HG02981 (cell line): ENCODE data around the gene FNBP1L.

Source experiments
- ATAC-seq: cut with Tn5 transposase; IDR thresholded peaks from one replicate; pipeline ENCODE4 v1.9.1; 2021; ENCODE audit warnings: mild to moderate bottlenecking, moderate library complexity; ENCODE audit not compliant: unreplicated experiment

Gene FNBP1L

GRCh38 chr1:93588206-93588605 lies 140.3 kb downstream of the FNBP1L start:
- no peak for ATAC-seq

DNA sequence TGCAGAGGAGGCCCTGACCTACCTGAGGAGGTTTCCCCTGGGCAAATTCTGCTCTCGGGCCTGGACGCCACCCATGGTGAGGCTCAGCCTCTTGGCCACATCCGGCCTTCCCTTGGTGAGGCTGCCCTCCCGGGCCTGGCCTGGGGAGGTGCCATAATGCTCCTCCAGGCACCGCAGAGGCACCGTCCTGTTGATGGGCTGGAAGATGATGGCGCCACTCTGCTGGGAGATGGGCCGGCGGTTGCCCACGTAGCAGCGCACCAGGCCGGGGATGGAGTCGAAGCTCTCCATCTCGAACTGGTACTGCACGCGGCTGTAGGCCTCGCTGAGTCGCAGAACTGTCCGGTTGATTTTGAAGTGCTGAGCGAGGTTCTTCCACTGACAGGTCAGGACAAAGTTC lies 141.0 kb downstream of the FNBP1L start:
- ATAC-seq: no peak

DNA sequence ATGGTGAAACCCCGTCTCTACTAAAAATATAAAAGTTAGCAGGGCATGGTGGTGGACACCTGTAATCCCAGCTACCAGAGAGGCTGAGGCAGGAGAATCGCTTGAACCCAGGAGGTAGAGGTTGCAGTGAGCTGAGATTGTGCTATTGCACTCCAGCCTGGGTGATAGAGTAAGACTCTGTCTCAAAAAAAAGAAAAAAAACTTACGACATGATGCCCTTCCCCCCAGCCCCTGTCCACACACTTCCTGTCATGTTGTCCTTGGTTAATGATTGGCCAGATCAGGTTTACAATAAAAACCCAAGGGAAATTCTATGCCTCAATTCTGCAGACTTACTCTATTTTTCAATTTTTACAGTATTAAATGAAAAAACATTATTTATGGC lies 143.4 kb downstream of the FNBP1L start:
- ATAC-seq: peak; percentile 28

DNA sequence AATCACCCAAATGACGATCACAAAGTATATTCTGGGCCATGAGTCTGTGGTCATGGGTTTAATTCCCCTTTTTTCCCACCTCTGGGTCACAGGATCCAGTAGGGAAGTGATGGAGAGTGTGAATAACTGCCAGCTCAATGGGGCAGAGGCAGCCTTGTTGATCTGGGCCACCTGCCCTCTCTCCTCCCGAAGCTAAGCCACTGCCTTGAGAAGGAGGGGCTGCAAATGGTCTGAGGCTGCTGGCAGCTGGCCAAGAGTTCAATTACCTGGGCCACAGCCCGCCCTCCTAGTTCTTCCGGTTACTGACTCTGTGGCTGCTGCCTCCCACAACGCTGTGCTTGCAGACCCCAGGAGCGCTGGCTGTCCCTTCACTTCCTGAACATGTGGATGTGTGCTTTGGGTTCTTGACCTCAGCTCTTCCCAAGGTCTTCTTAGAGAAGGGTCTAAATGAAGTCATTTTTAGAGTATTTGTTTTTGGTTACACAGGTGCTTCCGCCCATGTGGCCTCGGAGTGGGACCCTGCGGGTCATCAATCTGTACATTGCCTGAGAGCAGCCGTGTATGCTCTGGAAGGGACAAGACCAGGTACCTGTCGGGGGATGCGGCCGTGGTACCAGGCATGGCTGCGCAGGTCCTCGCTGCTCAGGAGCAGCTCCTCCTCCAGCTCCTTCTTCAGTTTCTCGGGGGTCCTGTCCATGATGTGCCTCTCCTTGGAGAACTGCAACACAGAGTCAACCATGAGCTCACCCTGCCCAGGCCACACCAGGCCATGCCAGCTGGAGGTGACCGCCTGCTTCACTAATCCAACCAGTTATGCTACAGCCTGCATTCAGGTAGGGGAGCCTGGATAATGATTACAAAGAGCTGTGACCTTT lies 144.0 kb downstream of the FNBP1L start:
- ATAC-seq: peak; percentile 89

DNA sequence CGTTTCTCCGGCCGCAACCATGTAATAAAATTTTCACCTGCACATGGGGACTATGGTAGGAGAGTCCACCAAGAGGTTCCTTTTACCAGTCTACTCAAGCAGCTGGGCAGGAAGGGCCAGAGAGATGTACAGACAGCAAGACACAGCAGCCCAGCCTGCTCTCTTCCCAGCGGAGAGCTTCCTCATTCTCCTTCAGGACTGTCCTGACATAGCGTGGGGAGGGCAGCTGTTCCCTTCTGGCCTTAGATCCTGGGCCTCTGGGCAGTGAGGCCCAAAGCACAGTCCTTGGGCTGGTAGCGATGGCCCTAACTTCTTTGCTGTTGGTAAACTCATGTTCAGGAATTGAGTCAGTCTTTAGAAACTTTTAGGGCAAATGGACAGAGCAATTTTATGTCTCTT lies 144.6 kb downstream of the FNBP1L start:
- no peak for ATAC-seq

- ATAC-seq: no peak
Observed at GRCh38 chr1:93593854-93594602, 146.1 kb downstream of the FNBP1L start.

DNA sequence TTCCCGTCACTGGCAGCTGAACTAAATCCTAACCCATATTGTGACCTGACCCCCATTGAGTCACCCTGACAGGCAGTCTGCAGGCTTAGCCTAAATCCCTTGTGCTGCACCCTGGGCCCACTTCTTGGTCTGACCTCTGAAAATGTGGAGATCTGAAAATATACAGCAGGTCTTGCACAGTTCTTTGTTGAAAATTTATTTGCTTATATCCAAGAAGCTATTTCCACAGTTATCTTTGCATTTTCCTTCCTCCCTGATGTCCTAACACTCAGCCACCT lies 146.6 kb downstream of the FNBP1L start:
- no peak for ATAC-seq

- ATAC-seq: no peak
Observed at GRCh38 chr1:93595266-93595665, 147.3 kb downstream of the FNBP1L start.

- no peak for ATAC-seq
Observed at GRCh38 chr1:93595743-93596142, 147.8 kb downstream of the FNBP1L start.

- no peak for ATAC-seq
Observed at GRCh38 chr1:93596329-93597089, 148.6 kb downstream of the FNBP1L start.

DNA sequence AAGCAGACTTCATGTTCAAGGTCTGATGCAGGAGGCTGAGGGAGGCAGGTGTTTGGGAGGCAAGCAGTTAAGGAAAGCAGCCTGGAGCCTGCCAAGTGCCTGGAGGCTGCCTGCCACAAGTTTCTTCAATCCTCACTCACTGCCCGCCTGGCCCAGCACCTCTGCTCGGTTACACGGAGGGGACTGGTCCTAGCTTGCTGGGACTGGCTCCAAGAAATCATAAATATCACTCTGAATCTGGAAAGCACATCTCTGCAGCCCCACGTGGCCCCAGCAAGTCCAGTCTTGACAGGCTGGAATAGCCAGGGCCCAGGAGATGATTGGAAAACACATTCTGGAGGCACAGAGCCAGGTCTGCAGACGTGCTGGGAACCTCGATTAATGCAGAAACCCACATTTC lies 149.8 kb downstream of the FNBP1L start:
- ATAC-seq: no peak

- no peak for ATAC-seq
Observed at GRCh38 chr1:93598396-93598795, 150.5 kb downstream of the FNBP1L start.

GRCh38 chr1:93598861-93599439 lies 151.0 kb downstream of the FNBP1L start:
- no peak for ATAC-seq

DNA sequence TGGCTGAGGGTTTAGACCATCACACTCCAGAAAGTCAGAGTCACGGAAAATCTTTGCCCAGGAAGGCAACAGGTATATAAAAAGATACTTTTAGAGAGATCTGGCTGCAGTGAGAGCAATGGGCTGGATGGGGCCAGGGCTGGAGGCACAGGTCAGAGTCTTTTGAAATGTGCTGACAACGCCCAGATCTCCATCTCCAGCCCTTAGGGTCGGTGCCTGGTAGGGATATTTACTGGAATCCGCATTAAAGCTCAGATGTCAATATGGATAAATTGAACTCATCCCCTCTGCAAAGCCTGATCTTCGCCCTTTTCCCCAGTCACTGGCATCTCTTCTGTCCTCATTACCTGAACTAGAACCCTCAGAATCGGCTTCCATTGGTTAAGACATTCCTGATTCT lies 151.6 kb downstream of the FNBP1L start:
- ATAC-seq: no peak

DNA sequence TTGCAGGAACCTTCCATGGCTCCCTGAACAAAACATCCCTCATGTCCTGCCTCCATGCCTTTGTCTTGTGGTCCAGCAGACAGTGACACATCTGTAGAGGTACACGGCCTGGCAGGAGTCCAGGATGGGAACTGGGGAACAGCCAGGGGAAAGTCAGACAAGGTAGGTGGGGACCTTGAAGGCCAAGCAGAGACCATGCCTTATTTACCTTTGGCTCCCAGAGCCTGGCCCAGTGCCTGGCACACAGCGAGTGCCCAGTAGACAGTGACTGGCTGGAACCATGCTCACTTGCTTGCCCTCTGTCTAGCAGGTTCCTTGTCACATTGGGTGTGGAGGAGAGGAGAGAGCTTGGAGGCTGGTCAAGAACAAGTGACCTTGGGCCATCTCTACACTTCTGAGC lies 152.7 kb downstream of the FNBP1L start:
- no peak for ATAC-seq

DNA sequence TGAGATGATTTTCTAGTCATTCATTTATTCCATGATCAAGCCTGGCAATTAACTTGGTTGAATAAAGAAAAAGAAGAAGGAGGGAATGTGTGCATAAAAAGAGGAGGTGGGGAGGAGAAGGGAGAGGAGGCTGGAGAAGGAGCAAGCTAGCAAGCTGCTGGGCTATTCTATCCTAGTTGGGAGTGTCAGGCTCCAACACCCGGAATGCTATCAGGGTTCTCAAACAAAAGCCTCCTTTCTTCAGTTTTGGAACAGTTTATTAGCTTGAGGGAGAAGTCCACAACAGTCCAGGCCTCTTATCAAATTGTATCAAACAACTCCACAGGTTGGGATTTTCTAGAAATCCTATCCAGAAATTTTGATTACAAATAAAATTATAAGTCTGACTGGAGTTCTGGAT lies 153.8 kb downstream of the FNBP1L start:
- ATAC-seq: no peak

- no peak for ATAC-seq
Observed at GRCh38 chr1:93602101-93602500, 154.2 kb downstream of the FNBP1L start.

DNA sequence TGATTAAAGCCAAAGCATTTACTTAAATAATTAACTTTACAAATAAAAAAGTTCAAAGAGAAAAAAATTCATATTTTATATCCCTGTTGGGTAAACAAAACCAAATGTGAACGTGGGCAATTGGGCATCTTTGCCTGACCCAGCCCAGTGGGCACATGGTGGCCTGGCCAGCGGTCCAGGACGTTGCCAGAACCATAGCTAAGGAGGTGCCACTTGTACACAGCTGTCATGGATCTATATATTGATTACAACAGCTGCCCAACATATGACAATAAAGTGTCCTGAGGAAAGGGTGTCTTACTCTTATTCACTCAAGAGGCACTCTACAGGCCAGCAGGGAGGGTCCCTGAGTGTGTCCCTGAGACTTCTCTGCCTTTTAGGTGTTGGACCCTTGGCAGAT lies 155.2 kb downstream of the FNBP1L start:
- no peak for ATAC-seq

DNA sequence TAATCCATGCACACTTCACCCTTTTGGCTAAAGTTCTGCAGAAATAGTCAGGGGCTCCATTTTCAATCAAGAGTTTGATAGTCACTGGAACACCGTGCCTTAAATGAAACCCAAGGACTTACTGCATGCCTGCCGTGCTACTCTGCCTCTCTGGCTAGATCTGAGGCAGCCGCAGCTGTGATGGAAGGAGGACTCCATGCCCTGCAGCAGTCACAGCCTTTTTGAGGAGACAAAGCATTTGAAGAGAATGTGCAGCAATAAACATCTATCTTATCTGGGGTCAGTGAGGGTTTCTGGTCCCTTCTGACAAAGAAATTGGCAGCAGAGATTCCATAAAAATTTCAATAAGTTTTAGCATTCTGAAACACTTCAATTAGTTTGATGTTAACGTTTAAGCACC lies 155.7 kb downstream of the FNBP1L start:
- no peak for ATAC-seq
